Stomach (tissue), 19 donors: ENCODE data around the gene CTSW. TPM values are rescaled to one million over a fixed set of nuclear protein-coding genes. Genes with fewer than 3 reads are reported as not detected.
"Not testable (repeated sequence)": the region's sequence is repeated elsewhere in the genome, so short reads cannot be mapped to it uniquely, and the experiment has no call there.

ENCODE experiments used
- DNase-seq, 2 donors: peaks; one replicate each; pipeline versions ENCODE4 v3.0.0 to v3.0.0-alpha.2; 2013 to 2019
- H3K27ac ChIP-seq, 5 donors: fragments of 200-600 bp in 4 of 5; sonication (generic) in 4 of 5; one replicate each; pipeline ENCODE4 v1.5.1; 2013 to 2019; ENCODE audit warnings: mild to moderate bottlenecking in 1 of 5, moderate library complexity in 1 of 5
- H3K27me3 ChIP-seq, 3 donors: fragments of 200-600 bp; sonication (generic); one replicate each; pipeline ENCODE4 v1.5.1; 2017 to 2019; ENCODE audit warnings: mixed run types in 1 of 3
- H3K36me3 ChIP-seq, 4 donors: fragments of 200-600 bp; sonication (generic); 1 replicate in 3 of 4; 2 replicates in 1 of 4; pipeline ENCODE4 v1.5.1; 2016 to 2019
- H3K4me1 ChIP-seq, 4 donors: fragments of 200-600 bp; sonication (generic); one replicate each; pipeline ENCODE4 v1.5.1; 2016 to 2019
- H3K4me3 ChIP-seq, 4 donors: fragments of 200-600 bp; sonication (generic) in 3 of 4; one replicate each; pipeline ENCODE4 v1.5.1; 2016 to 2019; ENCODE audit warnings: mild to moderate bottlenecking in 1 of 4
- H3K9me3 ChIP-seq, 4 donors: fragments of 200-600 bp; sonication (generic); one replicate each; pipeline ENCODE4 v1.5.1; 2016 to 2019
- EP300 ChIP-seq: sonication (generic); formaldehyde crosslinking; IDR thresholded peaks from one replicate; pipeline ENCODE4 v1.6.1; 2017; ENCODE audit warnings: antibody characterized with exemption
- POLR2A ChIP-seq, 4 donors: fragments of 450-650 bp; IDR thresholded peaks; one replicate each; pipeline ENCODE4 v1.6.1; 2016; ENCODE audit warnings: antibody characterized with exemption in 4 of 4, control low read depth in 2 of 4, mild to moderate bottlenecking in 1 of 4, moderate library complexity in 1 of 4
- POLR2AphosphoS5 ChIP-seq, 3 donors: sonication (generic); formaldehyde crosslinking; IDR thresholded peaks; one replicate each; pipeline ENCODE4 v1.6.1; 2016; ENCODE audit warnings: antibody characterized with exemption in 3 of 3
- WGBS, 5 donors: extraction: QIAGEN DNeasy Blood & Tissue Kit in 3 of 5; methylation state at CpG; one replicate each; pipeline versions ENCODE4 v1.1.5 to v1.1.7; 2013 to 2018; 5-methylcytosine and 5-hydroxymethylcytosine counted together
- intact Hi-C: fragments of 100-400 bp; cut with DNase I; formaldehyde crosslinking; loops from one replicate; pipeline ENCODE4 v1.15.1; 2023; ENCODE audit warnings: low total_unique reads
- long read RNA-seq, 10 donors: transcript quantifications; one replicate each; lab custom pipeline, GENCODE V29; 2026
- polyA plus RNA-seq, 3 donors: library from polyadenylated mRNA; stranded (reverse); fragments of 200-250 nt; gene quantifications; one replicate each; pipeline ENCODE4 v1.2.3, GENCODE V29; 2013
- total RNA-seq, 5 donors: library from RNA; depleted of rRNA; stranded (reverse); fragments of >200 nt; gene quantifications; one replicate each; pipeline versions ENCODE4 v1.1.0 to v1.2.3, GENCODE V29; 2014 to 2016
- TF ChIP-seq, protein P1 (sequence below), 7 experiments: fragments of 450-650 bp in 4 of 7; fragments of 200-600 bp in 3 of 7; sonication (generic) in 3 of 7; IDR thresholded peaks; one replicate each; pipeline ENCODE4 v1.5.1; 2016 to 2019; ENCODE audit warnings: antibody characterized with exemption in 7 of 7, control low read depth in 2 of 7, mild to moderate bottlenecking in 1 of 7
- donor health status: healthy with polysubstance abuse.
- donor health status: Bipolar disorder and iron deficiency.
- donor health status: healthy.

The CTSW gene, protein sequence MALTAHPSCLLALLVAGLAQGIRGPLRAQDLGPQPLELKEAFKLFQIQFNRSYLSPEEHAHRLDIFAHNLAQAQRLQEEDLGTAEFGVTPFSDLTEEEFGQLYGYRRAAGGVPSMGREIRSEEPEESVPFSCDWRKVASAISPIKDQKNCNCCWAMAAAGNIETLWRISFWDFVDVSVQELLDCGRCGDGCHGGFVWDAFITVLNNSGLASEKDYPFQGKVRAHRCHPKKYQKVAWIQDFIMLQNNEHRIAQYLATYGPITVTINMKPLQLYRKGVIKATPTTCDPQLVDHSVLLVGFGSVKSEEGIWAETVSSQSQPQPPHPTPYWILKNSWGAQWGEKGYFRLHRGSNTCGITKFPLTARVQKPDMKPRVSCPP
- 1 to 10 TPM in 2 of 5 donors, under 1 TPM in 1, not detected in 2; 0.58 to 2.2 (median 1.1) TPM for total RNA-seq
- polyA plus RNA-seq = 1 to 10 TPM in 2 of 3 donors, under 1 TPM in 1; 0.43 to 2.7 (median 1.6) TPM
- long read RNA-seq, donor 1 = 0 reads
- long read RNA-seq, donor 2, partial matches to known transcripts = 0 of 1 reads
- long read RNA-seq, donor 2, other reads (novel, unspliced or antisense) = 0 of 1 reads
- long read RNA-seq, donor 3 = 0 reads
- long read RNA-seq, donor 4 = 0 reads
- long read RNA-seq, donor 5 = 0 reads
- long read RNA-seq, donor 6 = 0 reads
- long read RNA-seq, donor 7, partial matches to known transcripts = 0 of 2 reads
- long read RNA-seq, donor 7, other reads (novel, unspliced or antisense) = 0 of 2 reads
- long read RNA-seq, donor 8, partial matches to known transcripts = 0 of 1 reads
- long read RNA-seq, donor 8, other reads (novel, unspliced or antisense) = 0 of 1 reads
- long read RNA-seq, donor 9 = 0 reads
- long read RNA-seq, donor 10, partial matches to known transcripts = 0 of 1 reads
- long read RNA-seq, donor 10, other reads (novel, unspliced or antisense) = 0 of 1 reads

DNA sequence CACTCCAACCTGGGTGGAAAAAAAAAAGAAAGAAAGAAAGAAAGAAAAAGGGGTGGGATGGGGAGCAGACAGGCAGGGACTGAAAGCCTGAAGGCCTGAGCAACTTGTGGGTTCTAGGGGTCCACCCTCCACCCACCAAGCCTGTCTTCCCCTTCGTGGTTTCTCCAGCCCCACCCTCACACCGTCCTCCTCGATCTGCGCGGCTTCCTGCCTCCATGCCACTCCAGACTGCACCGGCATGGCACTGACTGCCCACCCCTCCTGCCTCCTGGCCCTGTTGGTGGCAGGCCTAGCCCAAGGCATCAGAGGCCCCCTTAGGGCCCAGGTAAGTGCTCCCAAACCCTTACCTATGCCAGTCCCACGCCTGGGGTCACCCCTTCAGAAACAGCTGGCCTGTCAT lies at the start of gene CTSW:
Gene CTSW, plus strand, starts transcription at position 221 of the 400 bp plus-strand sequence. Its CDS starts 18 bp downstream, at position 239.
- H3K27me3 ChIP-seq = no peaks in the 10 kb centered on the region
- H3K27ac ChIP-seq = peak within 1 kb of the TSS in 1 of 5 donors; percentile 53
- H3K4me1 ChIP-seq = peaks cover 3 to 7% (median 4%) of the 10 kb centered on the region in 4 donors
- WGBS, 5 donors = 29 to 43% (median 38%) methylated on average over 6 to 7 of the region's 7 CpGs
- peak within 1 kb of the TSS in 2 of 4 donors; percentile 15 to 16 for H3K4me3 ChIP-seq
- H3K9me3 ChIP-seq = no peaks in the 10 kb centered on the region
- TF ChIP-seq POLR2A (IDR thresholded peaks at IDR 0.05) (no peak), EP300 (no peak), POLR2AphosphoS5 (IDR thresholded peaks at IDR 0.05) (no peak)
- TF ChIP-seq, protein P1, sequence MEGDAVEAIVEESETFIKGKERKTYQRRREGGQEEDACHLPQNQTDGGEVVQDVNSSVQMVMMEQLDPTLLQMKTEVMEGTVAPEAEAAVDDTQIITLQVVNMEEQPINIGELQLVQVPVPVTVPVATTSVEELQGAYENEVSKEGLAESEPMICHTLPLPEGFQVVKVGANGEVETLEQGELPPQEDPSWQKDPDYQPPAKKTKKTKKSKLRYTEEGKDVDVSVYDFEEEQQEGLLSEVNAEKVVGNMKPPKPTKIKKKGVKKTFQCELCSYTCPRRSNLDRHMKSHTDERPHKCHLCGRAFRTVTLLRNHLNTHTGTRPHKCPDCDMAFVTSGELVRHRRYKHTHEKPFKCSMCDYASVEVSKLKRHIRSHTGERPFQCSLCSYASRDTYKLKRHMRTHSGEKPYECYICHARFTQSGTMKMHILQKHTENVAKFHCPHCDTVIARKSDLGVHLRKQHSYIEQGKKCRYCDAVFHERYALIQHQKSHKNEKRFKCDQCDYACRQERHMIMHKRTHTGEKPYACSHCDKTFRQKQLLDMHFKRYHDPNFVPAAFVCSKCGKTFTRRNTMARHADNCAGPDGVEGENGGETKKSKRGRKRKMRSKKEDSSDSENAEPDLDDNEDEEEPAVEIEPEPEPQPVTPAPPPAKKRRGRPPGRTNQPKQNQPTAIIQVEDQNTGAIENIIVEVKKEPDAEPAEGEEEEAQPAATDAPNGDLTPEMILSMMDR (IDR thresholded peaks at IDR 0.05) = no peak
- DNase-seq = no peak
- H3K36me3 ChIP-seq = peaks cover 12 to 33% (median 26%) of the 10 kb centered on the region in 4 donors
- intact Hi-C loops = loop anchor here (5.0 kb wide), 1 partner anchor 83 kb away; the partner anchor contains the start of gene SART1

DNA sequence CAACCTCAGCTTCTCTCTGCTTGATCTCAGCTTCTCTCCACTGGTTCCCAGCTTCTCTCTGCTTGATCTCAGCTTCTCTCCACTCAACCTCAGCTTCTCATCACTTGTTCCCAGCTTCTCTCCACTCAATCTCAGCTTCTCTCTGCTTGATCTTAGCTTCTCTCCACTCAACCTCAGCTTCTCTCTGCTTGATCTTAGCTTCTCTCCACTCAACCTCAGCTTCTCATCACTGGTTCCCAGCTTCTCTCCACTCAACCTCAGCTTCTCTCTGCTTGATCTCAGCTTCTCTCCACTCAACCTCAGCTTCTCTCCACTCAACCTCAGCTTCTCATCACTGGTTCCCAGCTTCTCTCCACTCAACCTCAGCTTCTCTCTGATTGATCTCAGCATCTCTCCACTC lies 47.4 kb upstream of the CTSW start:
- intact Hi-C loops, DNase-seq, H3K9me3 ChIP-seq, H3K27ac ChIP-seq, H3K27me3 ChIP-seq, H3K36me3 ChIP-seq, H3K4me3 ChIP-seq: not testable (repeated sequence)
- H3K4me1 ChIP-seq = peaks cover 16 to 20% (median 19%) of the 10 kb centered on the region in 4 donors

DNA sequence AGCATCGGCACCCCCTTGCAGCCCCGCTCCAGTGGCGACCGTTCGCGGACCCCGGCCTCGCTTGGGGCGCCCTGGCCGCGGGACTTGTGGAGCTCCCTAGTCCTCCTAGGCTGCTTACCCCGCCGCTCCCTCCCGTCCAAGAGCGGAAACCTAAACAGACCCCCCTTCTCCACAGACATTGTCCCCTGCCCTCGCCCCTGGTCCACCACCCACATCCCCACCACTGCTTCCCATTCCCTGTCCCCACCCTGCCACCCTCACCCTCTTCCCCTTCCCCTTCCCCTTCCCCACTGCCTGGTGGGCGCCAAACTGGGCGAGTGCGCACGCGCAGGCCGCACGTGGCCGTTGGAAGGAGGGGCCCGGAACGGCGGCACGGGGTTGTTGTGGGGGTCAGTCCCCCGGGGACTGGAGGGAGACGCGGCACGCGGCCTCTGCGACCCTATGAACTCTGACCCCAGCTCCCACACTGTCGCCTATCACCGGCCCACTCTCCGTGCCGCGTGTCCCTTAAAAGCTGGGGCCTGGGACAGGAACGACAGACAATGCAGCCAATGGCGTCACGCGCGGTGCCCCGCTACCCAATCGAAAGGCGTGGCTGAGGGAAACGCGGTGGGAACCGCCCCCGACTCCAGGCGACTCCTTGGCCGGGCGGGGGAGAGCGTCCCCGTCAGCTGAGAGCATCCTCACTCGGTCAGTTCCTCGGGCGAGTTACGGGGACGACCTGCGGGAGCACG lies 46.2 kb upstream of the CTSW start, which contains the start of gene SNX32:
Gene SNX32, plus strand, starts transcription at position 667 of the 734 bp plus-strand sequence. CDS start 103 bp downstream, outside the sequence.
- no peaks in the 10 kb centered on the region for H3K9me3 ChIP-seq
- H3K27me3 ChIP-seq = no peaks in the 10 kb centered on the region
- H3K4me3 ChIP-seq = peak within 1 kb of the TSS; percentile 62 to 73 (median 64)
- no peaks in the 10 kb centered on the region for H3K36me3 ChIP-seq
- 0 to 5% (median 1%) methylated on average over 52 to 63 of the region's 63 CpGs for WGBS, 5 donors
- peaks cover 16 to 20% (median 19%) of the 10 kb centered on the region in 4 donors for H3K4me1 ChIP-seq
- no peak for TF ChIP-seq EP300
- TF ChIP-seq POLR2A (IDR thresholded peaks at IDR 0.05) = no peak
- TF ChIP-seq, protein P1 (IDR thresholded peaks at IDR 0.05) = no peak
- peak in 1 of 3 donors; percentile 73 for TF ChIP-seq POLR2AphosphoS5 (IDR thresholded peaks at IDR 0.05)
- H3K27ac ChIP-seq = peak within 1 kb of the TSS in 4 of 5 donors; percentile 53 to 76 (median 60)
- peak; percentile 96 to 97 for DNase-seq
- intact Hi-C loops = no loop called here

DNA sequence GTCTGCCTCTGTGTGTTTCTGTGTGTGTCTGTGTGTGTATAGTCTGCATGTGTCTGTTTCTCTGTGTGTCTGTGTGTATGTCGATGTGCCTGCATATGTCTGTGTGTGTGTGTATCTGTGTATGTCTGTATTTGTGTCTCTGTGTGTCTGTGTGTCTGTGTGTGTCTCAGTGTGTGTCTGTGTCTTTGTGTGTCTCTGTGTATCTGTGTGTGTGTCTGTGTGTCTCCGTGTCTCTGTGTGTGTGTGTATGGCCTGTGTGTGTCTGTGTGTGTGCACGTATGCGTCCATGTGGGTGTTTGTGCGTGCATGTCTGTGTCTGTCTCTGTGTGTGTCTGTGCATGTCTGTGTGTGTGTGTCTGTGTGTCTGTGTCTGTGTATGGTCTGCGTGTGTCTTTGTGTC lies 45.4 kb upstream of the CTSW start:
- Histone ChIP-seq H3K4me1 (peaks cover 16 to 20% (median 19%) of the 10 kb centered on the region in 4 donors), H3K4me3 (peak overlapping the region; percentile 62 to 73 (median 64)), H3K9me3 (no peaks in the 10 kb centered on the region), H3K36me3 (no peaks in the 10 kb centered on the region), H3K27me3 (no peaks in the 10 kb centered on the region), H3K27ac (peak overlapping the region in 1 of 5 donors; percentile 76)
- 40 to 71% (median 54%) methylated on average over 6 of the region's 6 CpGs for WGBS, 5 donors
- DNase-seq = no peak
- intact Hi-C loops = no loop called here
- TF ChIP-seq, protein P1 (IDR thresholded peaks at IDR 0.05) = no peak
- no peak for TF ChIP-seq EP300
- TF ChIP-seq POLR2AphosphoS5 (IDR thresholded peaks at IDR 0.05) = no peak
- no peak for TF ChIP-seq POLR2A (IDR thresholded peaks at IDR 0.05)
